HG03135 (cell line): ENCODE results near the gene SMIM35.
A peak's percentile ranks its signal among the peaks of the same experiment; 100 is the strongest.

Source experiments
- ATAC-seq: cut with Tn5 transposase; IDR thresholded peaks from one replicate; pipeline ENCODE4 v1.9.1; 2021; ENCODE audit warnings: mild to moderate bottlenecking, moderate library complexity; ENCODE audit not compliant: unreplicated experiment

Gene SMIM35

GRCh38 chr11:118046051-118046963 lies 40.5 kb downstream of the SMIM35 start:
- no peak for ATAC-seq

- no peak for ATAC-seq
These were observed 41.6 kb downstream of the SMIM35 start for GRCh38 chr11:118045191-118045590.

GRCh38 chr11:118042796-118043195 lies 44.0 kb downstream of the SMIM35 start:
- ATAC-seq: no peak

DNA sequence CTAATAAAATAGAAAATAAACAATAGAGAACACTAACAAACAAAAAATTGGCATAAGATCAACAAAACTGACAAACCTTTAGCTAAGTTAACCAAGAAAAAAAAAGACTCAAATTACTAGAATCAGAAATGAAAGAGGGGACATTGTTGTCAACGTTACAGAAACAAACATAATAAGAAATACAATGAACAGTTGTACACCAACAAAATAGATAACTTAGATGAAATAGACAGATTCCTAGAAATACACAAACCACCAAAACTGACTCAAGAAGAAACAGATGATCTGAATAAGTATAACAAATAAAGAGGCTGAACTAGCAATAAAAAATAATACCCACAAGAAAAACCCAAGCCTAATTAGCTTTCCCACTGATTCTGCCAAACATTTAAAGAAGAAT lies 44.6 kb downstream of the SMIM35 start:
- ATAC-seq: no peak

GRCh38 chr11:118033443-118033842 lies 53.3 kb downstream of the SMIM35 start:
- no peak for ATAC-seq

- no peak for ATAC-seq
These were observed 58.1 kb downstream of the SMIM35 start for GRCh38 chr11:118028626-118029025.

DNA sequence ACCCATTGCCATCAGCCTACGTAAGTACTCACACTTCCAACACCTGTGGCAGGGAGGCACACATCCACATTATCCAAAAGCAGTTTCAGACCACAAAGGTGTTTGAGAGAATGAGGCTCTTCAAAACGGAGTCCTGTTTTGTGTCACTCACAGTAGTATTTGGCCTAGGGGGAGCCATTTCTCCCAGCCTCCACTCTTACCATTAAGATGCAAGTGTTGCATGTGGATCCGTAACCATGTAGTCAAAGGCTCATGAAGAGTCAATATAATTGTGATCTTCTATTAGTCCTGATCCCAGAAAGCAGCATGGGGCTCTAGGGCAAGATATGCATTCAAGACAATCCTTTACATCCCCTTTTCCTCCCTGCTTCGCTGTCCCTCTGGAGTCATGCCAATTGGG lies 59.1 kb downstream of the SMIM35 start:
- no peak for ATAC-seq

DNA sequence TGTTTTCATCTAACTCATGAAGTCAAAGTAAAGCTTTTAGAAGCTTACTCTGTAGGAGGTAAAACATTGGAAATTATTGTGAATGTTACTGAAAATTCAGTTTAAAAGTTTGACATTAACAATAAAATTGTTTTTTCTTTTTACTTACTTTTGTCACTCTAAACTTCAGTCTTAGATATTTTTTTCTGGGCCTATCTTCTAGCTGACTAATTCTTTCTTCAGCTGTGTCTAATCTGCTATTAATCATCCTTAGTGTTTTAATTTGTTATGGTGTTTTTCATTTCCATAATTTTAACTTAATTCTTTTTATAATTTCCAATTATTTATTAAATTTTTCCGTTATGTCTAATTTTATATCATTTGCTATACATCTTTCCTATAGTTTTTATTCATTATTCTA lies 65.6 kb downstream of the SMIM35 start:
- ATAC-seq: no peak

GRCh38 chr11:118018401-118018800 lies 68.4 kb downstream of the SMIM35 start:
- no peak for ATAC-seq

- ATAC-seq: no peak
These were observed 69.0 kb downstream of the SMIM35 start for GRCh38 chr11:118017631-118018315.

- no peak for ATAC-seq
These were observed 69.7 kb downstream of the SMIM35 start for GRCh38 chr11:118017111-118017510.

- ATAC-seq: no peak
These were observed 70.7 kb downstream of the SMIM35 start for GRCh38 chr11:118016104-118016503.

DNA sequence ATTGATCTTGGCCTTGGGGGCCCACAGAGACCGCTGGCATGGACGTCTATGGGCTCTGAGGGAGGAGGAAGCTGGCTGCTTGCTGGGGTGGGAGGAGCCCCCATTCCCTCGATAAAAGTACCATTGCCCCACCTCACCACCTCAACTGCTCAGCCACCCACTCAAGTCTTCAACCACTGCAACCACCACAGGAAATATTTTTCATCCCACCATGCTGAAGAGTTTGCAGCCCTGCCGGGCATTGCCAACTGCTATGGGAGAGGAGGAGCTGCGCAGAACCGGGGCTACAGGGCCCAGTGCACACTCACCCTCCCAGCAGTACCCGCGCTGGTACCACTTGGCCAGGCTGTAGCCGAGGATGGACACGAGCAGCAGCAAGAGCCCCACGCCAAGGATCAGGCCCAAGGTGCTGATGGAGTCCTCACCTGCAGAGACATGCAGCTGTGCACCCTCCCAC lies 71.3 kb downstream of the SMIM35 start:
- no peak for ATAC-seq

- ATAC-seq: no peak
These were observed 72.7 kb downstream of the SMIM35 start for GRCh38 chr11:118014022-118014421.

DNA sequence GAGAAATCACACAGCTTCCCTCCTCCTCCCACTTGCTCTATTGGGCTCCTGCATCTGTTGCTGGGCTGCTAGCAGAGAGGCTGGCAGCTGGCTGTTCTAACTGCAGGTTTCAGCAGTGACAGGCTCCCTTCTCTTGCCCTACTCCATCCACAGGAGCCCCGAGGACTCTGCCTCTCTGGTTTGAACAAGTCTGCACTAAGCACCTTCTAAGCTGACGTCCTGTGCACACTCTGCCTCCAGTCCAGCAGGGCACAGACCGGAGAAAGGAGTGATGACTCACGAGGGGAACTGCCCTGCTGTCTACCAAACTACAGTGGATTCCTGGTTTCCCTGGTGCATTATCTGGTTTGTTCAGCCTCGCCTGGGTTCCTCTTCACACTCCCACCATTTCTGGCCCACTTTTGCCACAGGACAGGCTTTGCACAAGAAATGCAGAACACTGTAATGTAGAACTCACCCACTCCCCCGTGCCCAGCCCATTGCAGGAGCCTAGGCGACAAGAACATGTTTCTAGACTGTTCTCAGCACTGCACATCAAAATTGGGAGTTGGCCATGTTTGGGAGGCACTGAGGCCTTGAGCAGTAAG lies 74.6 kb downstream of the SMIM35 start:
- no peak for ATAC-seq

GRCh38 chr11:118010738-118011461 lies 75.9 kb downstream of the SMIM35 start:
- peak; percentile 78 for ATAC-seq

DNA sequence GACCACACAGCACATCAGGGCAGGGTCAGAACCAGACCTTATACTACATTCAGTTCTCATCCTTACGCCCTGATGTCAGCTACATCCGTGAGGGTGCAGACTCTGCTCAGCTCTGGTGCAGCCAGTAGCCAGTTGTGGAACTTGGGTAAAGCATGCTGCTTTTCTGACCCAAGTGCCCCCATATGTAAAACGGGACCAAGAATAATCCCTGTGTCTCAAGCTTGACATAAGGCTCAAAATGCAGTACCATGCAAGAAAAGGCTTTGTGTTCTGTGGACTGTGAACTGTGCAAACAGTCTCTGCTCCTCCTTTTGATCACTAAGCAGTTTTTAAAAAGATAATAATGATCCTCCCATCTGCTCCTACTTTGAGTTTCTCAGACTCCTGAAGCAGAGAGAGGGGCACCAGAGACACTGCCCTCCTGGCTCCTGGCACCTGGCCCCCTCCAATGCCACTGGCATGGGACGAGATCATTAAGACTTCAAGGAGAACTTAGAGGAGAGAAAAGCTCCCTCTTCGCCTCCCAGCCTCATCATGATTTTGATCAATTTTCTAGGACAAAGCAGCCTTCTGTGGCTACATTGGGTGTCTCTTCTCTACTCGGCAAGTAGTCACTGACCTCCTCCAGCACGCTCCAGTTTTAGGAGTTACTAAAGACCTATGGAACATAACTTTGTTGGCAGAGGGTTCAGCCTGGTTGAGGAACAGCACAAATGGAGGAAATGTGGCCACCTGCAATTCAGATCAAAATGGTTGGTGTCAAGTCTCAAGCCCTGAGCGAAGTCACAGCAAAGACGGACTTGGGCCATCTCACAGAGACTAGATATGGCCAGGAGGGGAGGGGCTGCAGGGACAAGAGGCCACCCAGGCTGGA lies 76.7 kb downstream of the SMIM35 start:
- no peak for ATAC-seq

DNA sequence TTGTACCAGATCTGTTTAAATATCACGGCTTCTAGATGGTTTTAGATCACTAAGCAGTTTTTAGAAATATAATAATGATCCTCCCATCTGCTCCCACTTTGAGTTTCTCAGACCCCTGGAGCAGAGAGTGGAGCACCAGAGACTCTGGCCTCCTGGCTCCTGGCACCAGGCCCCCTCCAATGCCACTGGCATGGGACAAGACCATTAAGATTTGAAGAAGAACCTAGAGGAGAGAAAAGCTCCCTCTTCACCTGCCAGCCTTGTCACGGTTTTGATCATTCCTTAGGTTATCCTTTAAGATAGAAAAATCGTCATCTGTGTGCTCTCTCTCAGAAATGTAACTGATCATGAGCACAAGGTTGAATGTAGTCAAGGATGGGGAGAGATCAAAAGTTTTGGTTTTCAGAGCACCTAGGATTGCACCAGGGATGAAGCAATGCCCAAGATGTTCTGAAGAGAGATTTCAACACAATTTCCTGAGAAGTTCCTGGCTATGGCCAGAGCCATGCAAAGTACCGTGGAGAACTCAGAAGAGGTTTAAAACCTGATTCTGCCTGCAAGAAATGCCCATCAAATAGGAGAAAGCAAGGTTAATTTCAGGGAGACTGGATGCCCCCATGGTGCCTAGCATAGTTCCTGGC lies 78.4 kb downstream of the SMIM35 start:
- no peak for ATAC-seq

GRCh38 chr11:118007563-118008270 lies 79.0 kb downstream of the SMIM35 start:
- ATAC-seq: peak; percentile 41
